Skeletal muscle satellite cell (primary cell): Measurements from ENCODE around the gene MED14.

Experiments used
- H3K27me3 ChIP-seq: 2 replicates; pipeline ENCODE4 v1.7.0; 2013; ENCODE audit warnings: low read length; ENCODE audit not compliant: control insufficient read depth, insufficient read depth
- H3K36me3 ChIP-seq: 2 replicates; pipeline ENCODE4 v1.7.0; 2013; ENCODE audit warnings: mild to moderate bottlenecking, control low read depth, low read length; ENCODE audit not compliant: insufficient read depth
- H3K4me1 ChIP-seq: 2 replicates; pipeline ENCODE4 v1.7.0; 2013; ENCODE audit warnings: low read length; ENCODE audit not compliant: control insufficient read depth, insufficient read depth
- H3K4me2 ChIP-seq: 2 replicates; pipeline ENCODE4 v1.7.0; 2013; ENCODE audit warnings: mild to moderate bottlenecking, low read length
- H3K4me3 ChIP-seq: 2 replicates; pipeline ENCODE4 v1.7.0; 2013; ENCODE audit warnings: low read length
- H3K9ac ChIP-seq: 2 replicates; pipeline ENCODE4 v1.7.0; 2013; ENCODE audit warnings: mild to moderate bottlenecking, low read depth, low read length, moderate library complexity
- H3K9me3 ChIP-seq: replicated peaks from 2 replicates; pipeline ENCODE4 v1.7.0; 2013; ENCODE audit warnings: mild to moderate bottlenecking, control low read depth, low read length

MED14 gene

GRCh38 chrX:40698851-40699250 lies 36.5 kb downstream of the MED14 start:
- Histone ChIP-seq H3K4me3 (no peak overlapping the region), H3K4me2 (no peak overlapping the region), H3K36me3 (peaks cover 13% of the 10 kb centered on the region), H3K9ac (no peak overlapping the region), H3K27me3 (no peaks in the 10 kb centered on the region), H3K9me3 (no peaks in the 10 kb centered on the region), H3K4me1 (no peaks in the 10 kb centered on the region)

- no peaks in the 10 kb centered on the region for H3K9me3 ChIP-seq
- H3K4me1 ChIP-seq, result no peaks in the 10 kb centered on the region
- no peak overlapping the region for H3K4me2 ChIP-seq
- H3K9ac ChIP-seq, result no peak overlapping the region
- H3K27me3 ChIP-seq, result peaks cover 4% of the 10 kb centered on the region
- H3K36me3 ChIP-seq, result peaks cover 13% of the 10 kb centered on the region
- no peak overlapping the region for H3K4me3 ChIP-seq
Observed at GRCh38 chrX:40694802-40695201, 40.5 kb downstream of the MED14 start.

GRCh38 chrX:40688929-40689328 lies 46.4 kb downstream of the MED14 start:
- H3K27me3 ChIP-seq, result peaks cover 9% of the 10 kb centered on the region
- no peaks in the 10 kb centered on the region for H3K9me3 ChIP-seq
- H3K36me3 ChIP-seq, result peaks cover 20% of the 10 kb centered on the region

GRCh38 chrX:40687169-40687568 lies 48.2 kb downstream of the MED14 start:
- H3K27me3 ChIP-seq, result peaks cover 9% of the 10 kb centered on the region
- no peak overlapping the region for H3K4me2 ChIP-seq
- no peak overlapping the region for H3K9ac ChIP-seq
- H3K36me3 ChIP-seq, result peaks cover 16% of the 10 kb centered on the region
- H3K9me3 ChIP-seq, result no peaks in the 10 kb centered on the region
- no peak overlapping the region for H3K4me3 ChIP-seq
- H3K4me1 ChIP-seq, result no peaks in the 10 kb centered on the region

More at GRCh38 chrX:40688929-40689328, 46.4 kb downstream of the MED14 start:
- H3K4me1 ChIP-seq, result no peaks in the 10 kb centered on the region
- no peak overlapping the region for H3K4me3 ChIP-seq
- H3K4me2 ChIP-seq, result no peak overlapping the region
- no peak overlapping the region for H3K9ac ChIP-seq

- Histone ChIP-seq H3K27me3 (peaks cover 9% of the 10 kb centered on the region), H3K9ac (no peak overlapping the region), H3K4me3 (no peak overlapping the region), H3K4me2 (no peak overlapping the region), H3K4me1 (no peaks in the 10 kb centered on the region), H3K9me3 (no peaks in the 10 kb centered on the region), H3K36me3 (peaks cover 16% of the 10 kb centered on the region)
Observed at GRCh38 chrX:40685362-40685918, 49.9 kb downstream of the MED14 start.

GRCh38 chrX:40684092-40684491 lies 51.2 kb downstream of the MED14 start:
- H3K4me3 ChIP-seq, result no peak overlapping the region
- no peaks in the 10 kb centered on the region for H3K9me3 ChIP-seq
- peaks cover 4% of the 10 kb centered on the region for H3K27me3 ChIP-seq
- H3K4me1 ChIP-seq, result no peaks in the 10 kb centered on the region
- peaks cover 25% of the 10 kb centered on the region for H3K36me3 ChIP-seq
- no peak overlapping the region for H3K9ac ChIP-seq
- H3K4me2 ChIP-seq, result no peak overlapping the region

- H3K9me3 ChIP-seq, result no peaks in the 10 kb centered on the region
- H3K4me2 ChIP-seq, result no peak overlapping the region
- H3K36me3 ChIP-seq, result peaks cover 22% of the 10 kb centered on the region
- peaks cover 4% of the 10 kb centered on the region for H3K27me3 ChIP-seq
- H3K4me3 ChIP-seq, result no peak overlapping the region
- H3K4me1 ChIP-seq, result no peaks in the 10 kb centered on the region
- no peak overlapping the region for H3K9ac ChIP-seq
Observed at GRCh38 chrX:40683245-40683644, 52.1 kb downstream of the MED14 start.

- Histone ChIP-seq H3K9me3 (no peaks in the 10 kb centered on the region), H3K4me2 (no peak overlapping the region), H3K27me3 (no peaks in the 10 kb centered on the region), H3K9ac (no peak overlapping the region), H3K4me1 (no peaks in the 10 kb centered on the region), H3K36me3 (peaks cover 28% of the 10 kb centered on the region), H3K4me3 (no peak overlapping the region)
Observed at GRCh38 chrX:40671126-40671525, 64.2 kb downstream of the MED14 start.

- Histone ChIP-seq H3K4me2 (no peak overlapping the region), H3K36me3 (peaks cover 11% of the 10 kb centered on the region), H3K9ac (no peak overlapping the region), H3K4me1 (no peaks in the 10 kb centered on the region), H3K9me3 (no peaks in the 10 kb centered on the region), H3K27me3 (no peaks in the 10 kb centered on the region), H3K4me3 (no peak overlapping the region)
Observed at GRCh38 chrX:40663880-40664630, 71.3 kb downstream of the MED14 start.

- Histone ChIP-seq H3K27me3 (no peaks in the 10 kb centered on the region), H3K9ac (no peak overlapping the region), H3K9me3 (no peaks in the 10 kb centered on the region), H3K4me2 (no peak overlapping the region), H3K36me3 (peaks cover 11% of the 10 kb centered on the region), H3K4me3 (no peak overlapping the region), H3K4me1 (no peaks in the 10 kb centered on the region)
Observed at GRCh38 chrX:40663078-40663740, 72.1 kb downstream of the MED14 start.

GRCh38 chrX:40661489-40661888 lies 73.9 kb downstream of the MED14 start:
- no peak overlapping the region for H3K4me3 ChIP-seq
- H3K4me2 ChIP-seq, result no peak overlapping the region
- H3K9me3 ChIP-seq, result no peaks in the 10 kb centered on the region
- H3K9ac ChIP-seq, result no peak overlapping the region
- no peaks in the 10 kb centered on the region for H3K27me3 ChIP-seq
- H3K4me1 ChIP-seq, result no peaks in the 10 kb centered on the region
- H3K36me3 ChIP-seq, result peaks cover 11% of the 10 kb centered on the region
